Hepatocyte (in vitro differentiated cells): ENCODE measurements around the gene CD1D. TPM values are rescaled to one million over a fixed set of nuclear protein-coding genes. Genes with fewer than 3 reads are reported as not detected.

Experiments
- DNase-seq: peaks from one replicate; pipeline ENCODE4 v3.0.0-alpha.2; 2016; ENCODE audit warnings: low spot score
- H2AFZ ChIP-seq: fragments of 200-600 bp; sonication (generic); 2 replicates; pipeline ENCODE4 v1.6.0; 2016; ENCODE audit warnings: antibody characterized with exemption, mild to moderate bottlenecking
- H3K27ac ChIP-seq: fragments of 200-600 bp; sonication (generic); 2 replicates; pipeline ENCODE4 v1.5.1; 2016; ENCODE audit warnings: mild to moderate bottlenecking
- H3K27me3 ChIP-seq: fragments of 200-600 bp; sonication (generic); 2 replicates; pipeline ENCODE4 v1.6.1; 2016
- H3K36me3 ChIP-seq: fragments of 200-600 bp; sonication (generic); replicated peaks from 2 replicates; pipeline ENCODE4 v1.5.1; 2016; ENCODE audit warnings: low read depth; ENCODE audit not compliant: insufficient read depth
- H3K4me1 ChIP-seq: fragments of 200-600 bp; sonication (generic); 2 replicates; pipeline ENCODE4 v1.5.1; 2016; ENCODE audit warnings: mild to moderate bottlenecking, moderate library complexity; ENCODE audit not compliant: insufficient read depth
- H3K4me2 ChIP-seq: fragments of 200-600 bp; sonication (generic); 2 replicates; pipeline ENCODE4 v1.6.0; 2016
- H3K4me3 ChIP-seq: fragments of 200-600 bp; sonication (generic); 2 replicates; pipeline ENCODE4 v1.5.1; 2016; ENCODE audit warnings: mild to moderate bottlenecking
- H3K79me2 ChIP-seq: fragments of 200-600 bp; sonication (generic); 2 replicates; pipeline ENCODE4 v1.6.0; 2017; ENCODE audit warnings: mild to moderate bottlenecking
- H3K9me2 ChIP-seq: fragments of 200-600 bp; sonication (generic); replicated peaks from 2 replicates; pipeline ENCODE4 v1.6.0; 2017; ENCODE audit warnings: mild to moderate bottlenecking; ENCODE audit not compliant: insufficient read depth
- H3K9me3 ChIP-seq: fragments of 200-600 bp; sonication (generic); 2 replicates; pipeline ENCODE4 v1.5.1; 2016; ENCODE audit warnings: low read depth, mild to moderate bottlenecking
- H4K20me1 ChIP-seq: fragments of 200-600 bp; sonication (generic); 2 replicates; pipeline ENCODE4 v1.6.0; 2016; ENCODE audit warnings: mild to moderate bottlenecking; ENCODE audit not compliant: insufficient read depth, poor library complexity, severe bottlenecking
- EZH2 ChIP-seq: fragments of 200-600 bp; sonication (generic); IDR thresholded peaks from 2 replicates; pipeline ENCODE4 v1.6.1; 2016; ENCODE audit warnings: antibody characterized with exemption, mild to moderate bottlenecking, borderline replicate concordance
- EZH2phosphoT487 ChIP-seq: fragments of 200-600 bp; sonication (generic); IDR thresholded peaks from one replicate; pipeline ENCODE4 v1.6.1; 2018; ENCODE audit warnings: antibody characterized with exemption, mild to moderate bottlenecking, low read depth, moderate library complexity; ENCODE audit not compliant: unreplicated experiment, severe bottlenecking
- WGBS: methylation state at CpG from one replicate; pipeline ENCODE4 v1.1.6; 2016; ENCODE audit warnings: low lambda C conversion rate; ENCODE audit errors: missing lambda C conversion rate; 5-methylcytosine and 5-hydroxymethylcytosine counted together
- polyA plus RNA-seq: library from polyadenylated mRNA; unstranded; fragments of >200 nt; fragmentation: Nextera tagmentation; extraction: Ambion mirVana; gene quantifications from 2 replicates; pipeline ENCODE4 v1.2.1, GENCODE V29; 2016
- total RNA-seq: library from RNA; depleted of rRNA; stranded (reverse); fragments of >200 nt; gene quantifications from 2 replicates; pipeline ENCODE4 v1.2.3, GENCODE V29; 2014
- TF ChIP-seq, protein P1 (sequence below): fragments of 200-600 bp; sonication (generic); IDR thresholded peaks from 2 replicates; pipeline ENCODE4 v1.5.1; 2016; ENCODE audit warnings: antibody characterized with exemption, mild to moderate bottlenecking; ENCODE audit not compliant: poor library complexity

Gene CD1D
- total and polyA plus RNA-seq, 2 experiments from 2014 or later, result 3.7 to 3.9 TPM

DNA sequence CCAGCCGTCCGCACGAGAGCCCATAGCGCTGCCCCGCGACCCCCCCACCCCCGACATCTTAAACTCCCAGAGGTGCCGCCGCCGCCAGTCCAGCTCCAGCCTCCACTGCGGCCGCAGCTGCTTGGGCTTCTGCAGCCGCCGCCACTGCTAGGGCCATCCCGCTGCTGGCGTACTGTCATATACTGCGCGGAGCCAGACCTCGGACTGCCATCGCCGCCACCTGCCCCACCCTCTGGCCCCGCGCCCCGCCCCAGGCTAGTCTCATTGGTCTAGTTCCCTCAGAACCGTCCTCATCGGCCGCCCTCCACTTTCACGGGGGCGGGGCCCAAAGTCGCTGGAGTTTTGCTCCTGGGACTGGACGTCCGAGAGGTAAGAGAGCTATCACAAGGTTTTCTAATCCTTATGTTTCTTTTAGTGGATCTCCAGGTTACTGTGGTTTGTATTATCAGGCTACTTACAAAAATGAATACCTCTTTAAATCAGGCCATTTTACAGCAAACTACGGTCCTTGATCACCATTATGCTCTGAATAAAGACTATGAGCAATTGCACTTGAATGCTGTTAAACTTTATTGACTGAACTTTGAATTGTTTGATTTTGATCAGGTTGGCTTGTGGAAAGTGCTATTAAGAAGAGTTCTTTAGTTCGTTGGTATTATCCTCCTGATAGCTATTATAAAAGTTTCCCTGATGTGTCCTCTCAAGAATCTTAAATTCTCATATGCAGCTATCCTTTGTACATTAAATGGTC is 2.8 kb upstream of the CD1D start:
- H3K4me3 ChIP-seq, result no peak overlapping the region
- H3K27ac ChIP-seq, result peak overlapping the region; percentile 1
- no peaks in the 10 kb centered on the region for H3K9me2 ChIP-seq
- peak overlapping the region; percentile 33 for H2AFZ ChIP-seq
- H3K9me3 ChIP-seq, result no peaks in the 10 kb centered on the region
- DNase-seq, result peak; percentile 89
- H4K20me1 ChIP-seq, result no peaks in the 10 kb centered on the region
- TF ChIP-seq, protein P1, sequence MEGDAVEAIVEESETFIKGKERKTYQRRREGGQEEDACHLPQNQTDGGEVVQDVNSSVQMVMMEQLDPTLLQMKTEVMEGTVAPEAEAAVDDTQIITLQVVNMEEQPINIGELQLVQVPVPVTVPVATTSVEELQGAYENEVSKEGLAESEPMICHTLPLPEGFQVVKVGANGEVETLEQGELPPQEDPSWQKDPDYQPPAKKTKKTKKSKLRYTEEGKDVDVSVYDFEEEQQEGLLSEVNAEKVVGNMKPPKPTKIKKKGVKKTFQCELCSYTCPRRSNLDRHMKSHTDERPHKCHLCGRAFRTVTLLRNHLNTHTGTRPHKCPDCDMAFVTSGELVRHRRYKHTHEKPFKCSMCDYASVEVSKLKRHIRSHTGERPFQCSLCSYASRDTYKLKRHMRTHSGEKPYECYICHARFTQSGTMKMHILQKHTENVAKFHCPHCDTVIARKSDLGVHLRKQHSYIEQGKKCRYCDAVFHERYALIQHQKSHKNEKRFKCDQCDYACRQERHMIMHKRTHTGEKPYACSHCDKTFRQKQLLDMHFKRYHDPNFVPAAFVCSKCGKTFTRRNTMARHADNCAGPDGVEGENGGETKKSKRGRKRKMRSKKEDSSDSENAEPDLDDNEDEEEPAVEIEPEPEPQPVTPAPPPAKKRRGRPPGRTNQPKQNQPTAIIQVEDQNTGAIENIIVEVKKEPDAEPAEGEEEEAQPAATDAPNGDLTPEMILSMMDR, result no peak
- TF ChIP-seq EZH2phosphoT487 (no peak), EZH2 (no peak)
- H3K79me2 ChIP-seq, result no peaks in the 10 kb centered on the region
- peaks cover 38% of the 10 kb centered on the region for H3K27me3 ChIP-seq
- no peaks in the 10 kb centered on the region for H3K36me3 ChIP-seq
- 15% methylated on average over 33 of the region's 34 CpGs for whole genome bisulfite sequencing
- peak overlapping the region; percentile 67 for H3K4me2 ChIP-seq
- no peaks in the 10 kb centered on the region for H3K4me1 ChIP-seq

- WGBS, result 78% methylated on average over 4 of the region's 4 CpGs
- Histone ChIP-seq H3K27ac (no peak overlapping the region), H3K79me2 (no peaks in the 10 kb centered on the region), H3K36me3 (no peaks in the 10 kb centered on the region), H3K9me3 (no peaks in the 10 kb centered on the region), H3K9me2 (no peaks in the 10 kb centered on the region), H4K20me1 (no peaks in the 10 kb centered on the region), H3K4me2 (no peak overlapping the region), H3K4me3 (no peak overlapping the region), H3K4me1 (no peaks in the 10 kb centered on the region), H3K27me3 (peaks cover 38% of the 10 kb centered on the region), H2AFZ (no peak overlapping the region)
- no peak for DNase-seq
- no peak for TF ChIP-seq EZH2
- no peak for TF ChIP-seq EZH2phosphoT487
- TF ChIP-seq, protein P1, result no peak
These were observed 1.2 kb upstream of the CD1D start for GRCh38 chr1:158179301-158180041.

DNA sequence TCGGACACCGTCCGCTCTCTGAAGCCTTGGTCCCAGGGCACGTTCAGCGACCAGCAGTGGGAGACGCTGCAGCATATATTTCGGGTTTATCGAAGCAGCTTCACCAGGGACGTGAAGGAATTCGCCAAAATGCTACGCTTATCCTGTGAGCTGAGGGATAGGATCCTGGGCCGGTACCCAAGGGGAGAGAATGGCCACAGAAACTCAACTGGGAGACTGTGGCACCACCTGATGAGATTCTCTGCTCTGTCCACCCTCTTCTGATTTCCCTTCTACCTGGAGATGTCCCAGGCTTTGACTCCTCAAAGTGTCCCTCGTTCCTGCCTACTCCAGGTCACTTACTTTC is 855 bp downstream of the CD1D start:
- H3K36me3 ChIP-seq, result no peaks in the 10 kb centered on the region
- H3K79me2 ChIP-seq, result no peaks in the 10 kb centered on the region
- 15% methylated on average over 13 of the region's 13 CpGs for WGBS
- H3K4me1 ChIP-seq, result no peaks in the 10 kb centered on the region
- DNase-seq, result no peak
- TF ChIP-seq EZH2, result peak; percentile 8
- TF ChIP-seq, protein P1, result no peak
- peak overlapping the region; percentile 88 for H2AFZ ChIP-seq
- H3K27ac ChIP-seq, result no peak overlapping the region
- H3K4me2 ChIP-seq, result peak overlapping the region; percentile 97
- H3K9me3 ChIP-seq, result no peaks in the 10 kb centered on the region
- H3K27me3 ChIP-seq, result peaks cover 35% of the 10 kb centered on the region
- H3K9me2 ChIP-seq, result no peaks in the 10 kb centered on the region
- no peaks in the 10 kb centered on the region for H4K20me1 ChIP-seq
- H3K4me3 ChIP-seq, result peak overlapping the region; percentile 63
